ENCODE results near the gene SEMA7A.
A peak's percentile ranks its signal among the peaks of the same experiment; 100 is the strongest.

The SEMA7A gene

GRCh38 chr15:74378848-74379247, 54.9 kb downstream of the SEMA7A start:
- TF ChIP-seq CTCF (IDR thresholded peaks at IDR 0.05; ENCODE audit: insufficient read depth, low read length, missing control alignments): no peak
- ChIA-PET POLR2A (interaction anchor here (0.7 to 0.9 kb wide), 2 partner anchors 18 to 153 kb away, joined by 3 to 4 read pairs; no protein-coding TSS in a partner anchor), CTCF (interaction anchor here (0.7 to 32.0 kb wide), 15 partner anchors 9 to 390 kb away, joined by 3 to 1700 read pairs (median 5); partner anchors contain the start of gene SEMA7A)
- no peak overlapping the region for H3K4me3 ChIP-seq (ENCODE audit: low read depth, low read length)
- no peak for DNase-seq (ENCODE audit: low read depth, low spot score)

GRCh38 chr15:74377831-74378766, 55.7 kb downstream of the SEMA7A start:
- CTCF ChIA-PET: interaction anchor here (0.7 to 32.0 kb wide), 17 partner anchors 8 to 390 kb away, joined by 3 to 1700 read pairs (median 5); partner anchors contain the start of gene SEMA7A
- TF ChIP-seq CTCF (IDR thresholded peaks at IDR 0.05; ENCODE audit: insufficient read depth, low read length, missing control alignments): no peak
- POLR2A ChIA-PET: interaction anchor here (0.7 to 0.9 kb wide), 2 partner anchors 19 to 154 kb away, joined by 3 to 4 read pairs; no protein-coding TSS in a partner anchor

GRCh38 chr15:74376825-74377581, 56.8 kb downstream of the SEMA7A start:
- no peak for DNase-seq (ENCODE audit: low read depth, low spot score)
- H3K4me3 ChIP-seq (ENCODE audit: low read depth, low read length): no peak overlapping the region
- POLR2A ChIA-PET: interaction anchor here (0.5 to 0.8 kb wide), 2 partner anchors 20 to 84 kb away, joined by 3 read pairs; partner anchors contain the start of gene UBL7
- TF ChIP-seq CTCF (IDR thresholded peaks at IDR 0.05; ENCODE audit: insufficient read depth, low read length, missing control alignments): no peak
- CTCF ChIA-PET: interaction anchor here (0.8 to 32.0 kb wide), 17 partner anchors 9 to 574 kb away, joined by 3 to 1700 read pairs (median 12); partner anchors contain the start of genes CLK3, CYP11A1, SEMA7A and UBL7

More at GRCh38 chr15:74377831-74378766, 55.7 kb downstream of the SEMA7A start:
- no peak for DNase-seq (ENCODE audit: low read depth, low spot score)
- no peak overlapping the region for H3K4me3 ChIP-seq (ENCODE audit: low read depth, low read length)

- CTCF ChIA-PET: interaction anchor here (0.7 to 32.0 kb wide), 24 partner anchors 9 to 574 kb away, joined by 3 to 1700 read pairs (median 6); partner anchors contain the start of genes CLK3, CYP11A1, SEMA7A and UBL7
- no peak for DNase-seq (ENCODE audit: low read depth, low spot score)
- H3K4me3 ChIP-seq (ENCODE audit: low read depth, low read length): no peak overlapping the region
- TF ChIP-seq CTCF (IDR thresholded peaks at IDR 0.05; ENCODE audit: insufficient read depth, low read length, missing control alignments): no peak
- POLR2A ChIA-PET: interaction anchor here (0.8 kb wide), 1 partner anchor 85 kb away, joined by 3 read pairs; the partner anchor contains the start of gene UBL7
Observed at GRCh38 chr15:74376226-74376625, 57.5 kb downstream of the SEMA7A start.

- H3K4me3 ChIP-seq (ENCODE audit: low read depth, low read length): no peak overlapping the region
- DNase-seq (ENCODE audit: low read depth, low spot score): no peak
- POLR2A ChIA-PET: no interaction called here
- TF ChIP-seq CTCF (IDR thresholded peaks at IDR 0.05; ENCODE audit: insufficient read depth, low read length, missing control alignments): peak; percentile 83
- CTCF ChIA-PET: interaction anchor here (0.8 to 32.0 kb wide), 28 partner anchors 8 to 396 kb away, joined by 3 to 1700 read pairs (median 6); partner anchors contain the start of genes CLK3, CYP11A1, SEMA7A and UBL7
Observed at GRCh38 chr15:74375303-74375693, 58.5 kb downstream of the SEMA7A start.
